Hepatocyte (in vitro differentiated cells): ENCODE data around the gene BABAM1.

ENCODE experiments used
- EZH2 ChIP-seq: fragments of 200-600 bp; sonication (generic); IDR thresholded peaks from 2 replicates; pipeline ENCODE4 v1.6.1; 2016; ENCODE audit warnings: antibody characterized with exemption, mild to moderate bottlenecking, borderline replicate concordance
- EZH2phosphoT487 ChIP-seq: fragments of 200-600 bp; sonication (generic); IDR thresholded peaks from one replicate; pipeline ENCODE4 v1.6.1; 2018; ENCODE audit warnings: antibody characterized with exemption, mild to moderate bottlenecking, low read depth, moderate library complexity; ENCODE audit not compliant: unreplicated experiment, severe bottlenecking
- TF ChIP-seq, protein P1 (sequence below): fragments of 200-600 bp; sonication (generic); IDR thresholded peaks from 2 replicates; pipeline ENCODE4 v1.5.1; 2016; ENCODE audit warnings: antibody characterized with exemption, mild to moderate bottlenecking; ENCODE audit not compliant: poor library complexity

GRCh38 chr19:17246681-17247425, 20.4 kb upstream of the BABAM1 start:
- TF ChIP-seq, protein P1, sequence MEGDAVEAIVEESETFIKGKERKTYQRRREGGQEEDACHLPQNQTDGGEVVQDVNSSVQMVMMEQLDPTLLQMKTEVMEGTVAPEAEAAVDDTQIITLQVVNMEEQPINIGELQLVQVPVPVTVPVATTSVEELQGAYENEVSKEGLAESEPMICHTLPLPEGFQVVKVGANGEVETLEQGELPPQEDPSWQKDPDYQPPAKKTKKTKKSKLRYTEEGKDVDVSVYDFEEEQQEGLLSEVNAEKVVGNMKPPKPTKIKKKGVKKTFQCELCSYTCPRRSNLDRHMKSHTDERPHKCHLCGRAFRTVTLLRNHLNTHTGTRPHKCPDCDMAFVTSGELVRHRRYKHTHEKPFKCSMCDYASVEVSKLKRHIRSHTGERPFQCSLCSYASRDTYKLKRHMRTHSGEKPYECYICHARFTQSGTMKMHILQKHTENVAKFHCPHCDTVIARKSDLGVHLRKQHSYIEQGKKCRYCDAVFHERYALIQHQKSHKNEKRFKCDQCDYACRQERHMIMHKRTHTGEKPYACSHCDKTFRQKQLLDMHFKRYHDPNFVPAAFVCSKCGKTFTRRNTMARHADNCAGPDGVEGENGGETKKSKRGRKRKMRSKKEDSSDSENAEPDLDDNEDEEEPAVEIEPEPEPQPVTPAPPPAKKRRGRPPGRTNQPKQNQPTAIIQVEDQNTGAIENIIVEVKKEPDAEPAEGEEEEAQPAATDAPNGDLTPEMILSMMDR: no peak
- TF ChIP-seq EZH2 (no peak), EZH2phosphoT487 (no peak)
